Effector memory CD4-positive, alpha-beta T cell (primary cell): Measurements from ENCODE around the gene ADRA1B.

Source experiments
- DNase-seq, 3 donors: peaks; one replicate each; pipeline ENCODE4 v3.0.0-alpha.2; 2020
- H3K27ac ChIP-seq: 2 replicates; pipeline ENCODE4 v1.7.0; 2013; ENCODE audit warnings: mild to moderate bottlenecking, low read length, moderate library complexity; ENCODE audit not compliant: insufficient read depth, poor library complexity, severe bottlenecking
- H3K27me3 ChIP-seq: replicated peaks from 2 replicates; pipeline ENCODE4 v1.7.0; 2013; ENCODE audit warnings: mild to moderate bottlenecking, low read length; ENCODE audit not compliant: insufficient read depth, control insufficient read depth, poor library complexity, severe bottlenecking
- H3K36me3 ChIP-seq: 2 replicates; pipeline ENCODE4 v1.7.0; 2013; ENCODE audit warnings: mild to moderate bottlenecking, low read length, moderate library complexity; ENCODE audit not compliant: control insufficient read depth, insufficient read depth
- H3K4me1 ChIP-seq: 2 replicates; pipeline ENCODE4 v1.7.0; 2013; ENCODE audit warnings: low read length, mild to moderate bottlenecking; ENCODE audit not compliant: control insufficient read depth, insufficient read depth, poor library complexity, severe bottlenecking
- H3K4me3 ChIP-seq: 2 replicates; pipeline ENCODE4 v1.7.0; 2013; ENCODE audit warnings: low read length, low read depth, mild to moderate bottlenecking; ENCODE audit not compliant: insufficient read depth, poor library complexity, severe bottlenecking
- H3K9me3 ChIP-seq: 2 replicates; pipeline ENCODE4 v1.7.0; 2013; ENCODE audit warnings: mild to moderate bottlenecking, low read length, moderate library complexity; ENCODE audit not compliant: control insufficient read depth

ADRA1B gene

DNA sequence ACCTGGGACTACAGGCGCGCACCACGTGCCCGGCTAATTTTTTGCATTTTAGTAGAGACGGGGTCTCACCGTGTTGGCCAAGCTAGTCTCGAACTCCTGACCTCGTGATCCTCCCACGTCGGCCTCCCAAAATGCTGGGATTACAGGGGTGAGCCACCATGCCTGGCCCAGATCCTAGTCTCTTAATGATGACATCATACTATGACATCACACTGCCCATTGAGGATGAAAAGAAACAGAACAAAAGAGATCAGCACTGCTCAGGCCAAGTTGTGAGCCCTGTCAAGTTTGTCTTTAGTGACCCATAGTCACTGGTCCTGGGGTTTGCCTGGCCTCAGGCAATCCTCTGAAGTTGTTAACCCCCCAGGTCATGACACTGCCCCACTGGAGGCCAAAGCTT, 21.3 kb downstream of the ADRA1B start:
- no peaks in the 10 kb centered on the region for H3K27me3 ChIP-seq
- no peak overlapping the region for H3K4me3 ChIP-seq
- H3K4me1 ChIP-seq, result no peaks in the 10 kb centered on the region
- no peak overlapping the region for H3K27ac ChIP-seq
- no peaks in the 10 kb centered on the region for H3K36me3 ChIP-seq
- DNase-seq, result no peak
- no peaks in the 10 kb centered on the region for H3K9me3 ChIP-seq

DNA sequence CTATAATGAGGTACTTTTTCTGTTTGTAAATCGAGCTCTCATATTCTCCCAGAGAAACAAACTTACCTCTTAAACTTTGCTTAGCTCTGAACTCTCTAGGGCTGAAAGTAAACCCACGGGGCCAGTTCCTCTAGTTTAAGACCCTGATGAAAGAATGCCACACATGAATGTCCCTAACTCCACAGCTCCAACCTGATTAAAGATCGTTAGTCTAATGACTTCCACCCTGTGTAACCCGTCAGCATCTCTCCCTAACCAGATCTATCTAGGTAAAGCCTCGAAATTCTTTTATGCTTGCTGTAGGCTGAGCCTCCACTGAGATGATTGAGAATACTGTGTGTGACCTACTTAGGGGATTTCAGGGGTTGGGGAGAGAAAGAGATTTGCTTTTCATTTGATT, 27.0 kb downstream of the ADRA1B start:
- no peaks in the 10 kb centered on the region for H3K4me1 ChIP-seq

DNA sequence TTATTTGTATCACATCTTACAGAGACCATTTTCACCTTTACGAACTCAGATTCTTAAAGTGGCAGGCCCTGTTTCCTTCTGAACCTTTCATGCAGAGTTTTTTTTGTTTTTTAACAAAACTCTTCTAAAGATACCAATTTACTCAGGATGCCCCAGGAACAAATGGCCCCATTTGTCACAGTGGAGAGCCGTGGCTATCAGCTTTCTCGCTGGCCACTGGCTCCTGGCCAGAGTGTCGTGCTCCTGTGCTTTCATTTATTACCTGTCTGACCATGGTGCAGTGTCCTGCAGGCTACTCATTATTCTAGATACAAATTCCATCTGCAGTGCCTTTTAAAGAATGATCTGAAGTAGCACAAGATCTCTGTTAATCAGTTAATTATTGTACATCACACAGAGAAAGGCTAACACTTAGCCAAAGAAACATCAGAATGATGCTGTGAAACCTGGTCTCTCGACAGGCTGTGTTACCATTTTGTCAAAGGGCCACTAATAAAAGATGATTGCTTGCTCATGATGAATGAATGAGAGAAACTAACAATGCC, 27.8 kb downstream of the ADRA1B start:
- no peaks in the 10 kb centered on the region for H3K4me1 ChIP-seq
- no peaks in the 10 kb centered on the region for H3K9me3 ChIP-seq
- no peak for DNase-seq
- H3K27ac ChIP-seq, result no peak overlapping the region
- no peak overlapping the region for H3K4me3 ChIP-seq
- H3K36me3 ChIP-seq, result no peaks in the 10 kb centered on the region
- H3K27me3 ChIP-seq, result no peaks in the 10 kb centered on the region

More for the DNA sequence above, 27.0 kb downstream of the ADRA1B start:
- Histone ChIP-seq H3K9me3 (no peaks in the 10 kb centered on the region), H3K4me3 (no peak overlapping the region), H3K27me3 (no peaks in the 10 kb centered on the region), H3K36me3 (no peaks in the 10 kb centered on the region), H3K27ac (no peak overlapping the region)
- no peak for DNase-seq

DNA sequence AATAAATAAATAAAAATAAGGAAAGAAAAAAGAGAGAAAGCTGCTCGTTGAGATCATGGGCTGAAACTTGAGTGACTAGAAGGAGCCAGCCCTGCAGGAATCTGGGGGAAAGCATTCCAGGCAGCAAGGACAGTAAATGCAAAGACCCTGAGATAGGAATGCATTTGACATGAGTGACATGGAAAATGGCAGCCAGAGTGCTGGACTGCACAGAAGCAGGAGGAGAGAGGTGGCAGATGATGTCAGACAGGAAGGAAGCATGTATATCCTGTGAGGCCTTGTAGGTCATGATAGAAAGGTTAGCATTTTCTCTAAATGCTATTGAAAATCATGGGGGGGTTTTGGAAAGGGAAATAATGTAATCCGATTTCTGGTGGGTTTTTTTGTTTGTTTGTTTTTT, 29.1 kb downstream of the ADRA1B start:
- H3K4me3 ChIP-seq, result no peak overlapping the region
- no peaks in the 10 kb centered on the region for H3K4me1 ChIP-seq
- DNase-seq, result no peak

DNA sequence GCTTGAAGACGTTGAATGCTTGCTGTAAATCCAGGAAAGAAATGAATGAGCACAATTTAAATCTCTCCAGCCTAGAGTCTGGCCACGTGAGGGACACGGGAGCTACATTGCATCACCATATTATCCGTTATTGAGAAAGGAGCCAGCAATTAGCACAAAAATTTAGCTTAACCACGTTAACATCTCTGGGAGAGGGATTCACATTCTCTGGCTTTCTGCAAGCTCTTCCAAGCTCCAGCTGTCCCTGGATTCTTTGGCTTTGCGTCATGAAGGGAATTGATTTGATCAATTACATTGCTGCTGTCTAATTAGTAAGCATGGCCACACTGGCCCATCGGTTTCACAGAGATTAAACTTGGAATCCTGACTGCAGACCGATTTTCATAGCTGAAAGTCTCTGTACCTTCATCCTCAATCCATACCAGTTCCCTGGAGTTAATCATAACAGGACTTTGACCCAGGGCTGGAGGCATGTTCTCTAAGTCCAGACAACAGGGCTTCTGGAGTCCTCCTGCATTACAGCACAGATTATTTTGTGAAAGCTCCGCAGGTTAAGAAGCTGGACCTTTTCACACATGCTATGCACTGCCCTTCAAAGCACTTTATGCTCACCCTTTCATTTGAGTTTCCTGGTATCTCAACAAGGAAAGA, 31.6 kb downstream of the ADRA1B start:
- Histone ChIP-seq H3K27me3 (no peaks in the 10 kb centered on the region), H3K27ac (no peak overlapping the region), H3K4me1 (no peaks in the 10 kb centered on the region), H3K36me3 (no peaks in the 10 kb centered on the region), H3K4me3 (no peak overlapping the region), H3K9me3 (no peaks in the 10 kb centered on the region)
- DNase-seq, result no peak

More for the DNA sequence above, 29.1 kb downstream of the ADRA1B start:
- Histone ChIP-seq H3K9me3 (no peaks in the 10 kb centered on the region), H3K36me3 (no peaks in the 10 kb centered on the region), H3K27ac (no peak overlapping the region), H3K27me3 (no peaks in the 10 kb centered on the region)

DNA sequence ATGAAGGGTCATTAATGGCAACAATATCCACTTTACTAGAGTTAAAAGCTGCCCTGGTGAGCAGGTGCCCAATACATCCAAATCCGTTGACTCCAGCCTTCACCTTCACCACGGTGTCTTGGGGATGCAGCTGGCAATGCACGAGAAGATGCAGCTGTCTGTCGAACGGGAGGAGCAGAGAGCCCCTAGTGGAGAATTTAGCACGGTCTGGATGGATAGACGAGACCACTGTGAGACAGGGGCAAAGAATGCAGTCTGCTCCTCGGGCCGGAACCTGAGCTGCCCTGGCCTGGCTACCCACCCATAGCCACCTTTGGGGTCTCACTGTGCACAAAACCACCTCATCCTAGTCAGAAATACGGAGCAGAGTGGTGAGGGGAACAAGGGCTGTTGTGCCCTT, 35.1 kb downstream of the ADRA1B start:
- Histone ChIP-seq H3K4me3 (no peak overlapping the region), H3K36me3 (no peaks in the 10 kb centered on the region), H3K27me3 (no peaks in the 10 kb centered on the region), H3K9me3 (no peaks in the 10 kb centered on the region), H3K4me1 (no peaks in the 10 kb centered on the region), H3K27ac (no peak overlapping the region)
- no peak for DNase-seq

DNA sequence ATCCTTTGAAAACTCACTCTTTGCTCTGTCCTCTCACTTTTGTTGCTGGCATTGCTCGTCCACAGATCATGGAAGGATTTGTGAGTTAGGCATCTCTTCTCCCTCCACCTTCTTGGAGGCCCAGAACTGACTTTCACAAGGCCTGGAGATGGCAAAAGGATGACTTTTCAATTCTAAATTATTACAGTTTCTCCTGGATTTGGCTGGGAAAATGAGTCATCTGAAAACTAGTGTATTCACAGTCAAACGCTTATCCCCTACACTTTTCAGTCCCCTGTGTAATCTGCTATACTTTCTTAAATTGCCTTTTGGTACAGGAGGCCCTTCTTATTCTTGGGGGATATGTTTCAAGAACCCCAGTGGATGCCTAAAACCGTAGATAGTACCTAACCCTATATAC, 35.6 kb downstream of the ADRA1B start:
- no peak for DNase-seq
- H3K4me3 ChIP-seq, result no peak overlapping the region
- H3K9me3 ChIP-seq, result no peaks in the 10 kb centered on the region
- H3K4me1 ChIP-seq, result no peaks in the 10 kb centered on the region
- H3K27ac ChIP-seq, result no peak overlapping the region
- no peaks in the 10 kb centered on the region for H3K27me3 ChIP-seq
- H3K36me3 ChIP-seq, result no peaks in the 10 kb centered on the region

DNA sequence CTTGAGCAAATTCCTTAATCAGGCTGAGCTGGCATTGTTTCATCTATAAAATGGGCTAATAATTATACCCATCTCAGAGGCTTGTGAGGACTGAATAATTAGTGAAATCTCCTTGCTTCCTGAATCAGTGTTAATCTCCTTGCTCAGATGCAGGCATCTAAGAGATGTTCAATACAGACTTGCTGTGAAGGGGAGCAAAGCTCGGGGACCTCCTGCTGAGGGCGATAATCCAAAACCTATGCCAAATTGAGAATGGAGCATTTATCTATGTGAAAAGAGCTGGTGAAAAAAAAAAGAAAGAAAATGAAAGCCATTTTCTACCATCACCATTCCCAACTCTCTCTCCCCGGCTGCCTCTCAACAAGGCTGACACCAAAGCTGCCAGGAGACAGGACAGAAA, 37.3 kb downstream of the ADRA1B start:
- H3K27ac ChIP-seq, result no peak overlapping the region
- no peaks in the 10 kb centered on the region for H3K36me3 ChIP-seq
- no peaks in the 10 kb centered on the region for H3K9me3 ChIP-seq
- no peak for DNase-seq
- H3K4me1 ChIP-seq, result no peaks in the 10 kb centered on the region
- H3K4me3 ChIP-seq, result no peak overlapping the region
- H3K27me3 ChIP-seq, result no peaks in the 10 kb centered on the region

DNA sequence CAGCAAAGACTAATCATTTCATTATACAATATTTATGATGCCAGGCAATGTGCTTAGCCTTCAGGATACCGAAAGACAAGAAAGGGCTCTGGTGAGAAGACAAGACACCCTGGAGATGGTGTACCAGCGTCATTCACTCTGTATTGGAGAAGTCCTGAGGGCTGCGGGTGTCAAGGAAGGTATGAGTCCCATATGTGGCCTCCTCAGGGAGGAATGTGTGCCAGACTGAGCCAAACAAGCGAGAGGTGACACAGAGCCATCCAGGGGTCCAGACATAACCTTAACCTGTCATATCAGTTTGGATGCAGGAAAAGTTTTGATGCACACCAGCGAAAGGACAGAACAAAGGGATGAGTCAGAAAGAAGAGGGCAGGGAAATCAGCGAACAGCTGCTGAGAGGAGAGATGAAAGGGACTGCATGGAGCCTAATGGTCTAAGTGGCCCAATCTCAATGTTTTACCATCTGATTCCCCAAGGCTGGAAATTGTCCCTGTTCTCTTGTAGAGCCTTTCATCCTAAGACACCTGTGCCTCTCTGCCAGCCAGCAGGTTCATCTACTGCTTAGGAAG, 38.9 kb downstream of the ADRA1B start:
- Histone ChIP-seq H3K4me1 (no peaks in the 10 kb centered on the region), H3K4me3 (no peak overlapping the region)
- no peak for DNase-seq

DNA sequence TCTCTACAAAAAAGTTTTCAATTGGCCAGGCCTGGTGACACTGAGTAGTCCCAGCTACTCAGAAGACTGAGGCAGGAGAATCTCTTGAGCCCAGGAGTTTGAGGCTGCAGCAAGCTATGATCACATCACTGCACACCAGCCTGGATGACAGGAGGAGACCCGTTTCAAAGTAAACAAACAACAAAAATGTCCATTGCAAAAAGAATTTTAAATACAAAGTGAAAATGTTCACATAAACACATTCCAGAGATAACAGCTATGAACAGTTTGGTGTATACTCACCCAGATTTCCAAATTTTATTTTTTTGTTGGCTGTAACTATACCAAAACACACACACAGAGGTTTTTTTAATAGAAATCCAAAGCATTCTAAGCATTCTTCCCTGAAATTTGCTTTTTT, 39.8 kb downstream of the ADRA1B start:
- Histone ChIP-seq H3K27ac (no peak overlapping the region), H3K4me1 (no peaks in the 10 kb centered on the region), H3K36me3 (no peaks in the 10 kb centered on the region), H3K27me3 (no peaks in the 10 kb centered on the region), H3K4me3 (no peak overlapping the region), H3K9me3 (no peaks in the 10 kb centered on the region)
- no peak for DNase-seq

More for the DNA sequence above, 38.9 kb downstream of the ADRA1B start:
- Histone ChIP-seq H3K9me3 (no peaks in the 10 kb centered on the region), H3K27ac (no peak overlapping the region), H3K36me3 (no peaks in the 10 kb centered on the region), H3K27me3 (no peaks in the 10 kb centered on the region)
